SH-SY5Y (cell line): ENCODE measurements around the gene DISC1.

ENCODE experiments used
- GATA2 ChIP-seq: IDR thresholded peaks from 2 replicates; pipeline ENCODE4 v1.6.1; 2011; ENCODE audit warnings: mild to moderate bottlenecking, low read depth, low read length
- GATA3 ChIP-seq: IDR thresholded peaks from 2 replicates; pipeline ENCODE4 v1.6.1; 2011; ENCODE audit warnings: low read depth, mild to moderate bottlenecking, low read length, moderate library complexity

GRCh38 chr1:231971397-231972110 lies 345.0 kb downstream of the DISC1 start:
- TF ChIP-seq GATA2, result peak; percentile 92
- peak; percentile 73 for TF ChIP-seq GATA3
